Uterus (tissue), 4 donors: ENCODE results near the gene NOLC1. TPM values are rescaled to one million over a fixed set of nuclear protein-coding genes. Genes with fewer than 3 reads are reported as not detected.
A peak's percentile ranks its signal among the peaks of the same experiment; 100 is the strongest.

ENCODE experiments used
- DNase-seq, 2 donors: peaks; one replicate each; pipeline ENCODE4 v3.0.0-alpha.2; 2019 to 2020
- H3K27ac ChIP-seq, 2 donors: fragments of 200-600 bp; sonication (generic); 1 replicate in 1 of 2; 2 replicates in 1 of 2; pipeline ENCODE4 v1.5.1; 2016 to 2018
- H3K27me3 ChIP-seq, 2 donors: fragments of 200-600 bp; sonication (generic); one replicate each; pipeline ENCODE4 v1.5.1; 2018 to 2019; ENCODE audit warnings: control low read depth in 1 of 2
- H3K36me3 ChIP-seq, 2 donors: fragments of 200-600 bp; sonication (generic); one replicate each; pipeline ENCODE4 v1.5.1; 2019; ENCODE audit warnings: control low read depth in 1 of 2
- H3K4me1 ChIP-seq, 2 donors: fragments of 200-600 bp; sonication (generic); one replicate each; pipeline ENCODE4 v1.5.1; 2018 to 2019; ENCODE audit warnings: control low read depth in 1 of 2
- H3K4me3 ChIP-seq, 2 donors: fragments of 200-600 bp; sonication (generic); 1 replicate in 1 of 2; 2 replicates in 1 of 2; pipeline ENCODE4 v1.5.1; 2018 to 2019; ENCODE audit warnings: mild to moderate bottlenecking in 1 of 2
- H3K9me3 ChIP-seq, 2 donors: fragments of 200-600 bp; sonication (generic); one replicate each; pipeline ENCODE4 v1.5.1; 2019; ENCODE audit warnings: control low read depth in 1 of 2
- POLR2A ChIP-seq, 2 donors: fragments of 450-650 bp; IDR thresholded peaks; one replicate each; pipeline ENCODE4 v1.6.1; 2016; ENCODE audit warnings: antibody characterized with exemption in 2 of 2, mild to moderate bottlenecking in 1 of 2, moderate library complexity in 1 of 2
- intact Hi-C: fragments of 100-400 bp; cut with DNase I; formaldehyde crosslinking; loops from one replicate; pipeline ENCODE4 v1.15.1; 2023; ENCODE audit warnings: low total_unique reads
- total RNA-seq, 4 donors: library from RNA; depleted of rRNA in 3 of 4; stranded (reverse); fragments of >200 nt in 3 of 4; gene quantifications; one replicate each; pipeline versions ENCODE4 v1.1.0 to v1.2.4, GENCODE V29; 2014 to 2023
- TF ChIP-seq, protein P1 (sequence below), 4 experiments: fragments of 200-600 bp in 2 of 4; fragments of 450-650 bp in 2 of 4; sonication (generic) in 2 of 4; IDR thresholded peaks; one replicate each; pipeline ENCODE4 v1.5.1; 2016 to 2019; ENCODE audit warnings: antibody characterized with exemption in 4 of 4, mild to moderate bottlenecking in 2 of 4, moderate library complexity in 1 of 4
- donor health status: DM: yes; HTN: yes; CAD: no.

The NOLC1 gene
- total RNA-seq, 4 donors from 2014 or later = 15.4 to 54.0 (median 27.4) TPM

DNA sequence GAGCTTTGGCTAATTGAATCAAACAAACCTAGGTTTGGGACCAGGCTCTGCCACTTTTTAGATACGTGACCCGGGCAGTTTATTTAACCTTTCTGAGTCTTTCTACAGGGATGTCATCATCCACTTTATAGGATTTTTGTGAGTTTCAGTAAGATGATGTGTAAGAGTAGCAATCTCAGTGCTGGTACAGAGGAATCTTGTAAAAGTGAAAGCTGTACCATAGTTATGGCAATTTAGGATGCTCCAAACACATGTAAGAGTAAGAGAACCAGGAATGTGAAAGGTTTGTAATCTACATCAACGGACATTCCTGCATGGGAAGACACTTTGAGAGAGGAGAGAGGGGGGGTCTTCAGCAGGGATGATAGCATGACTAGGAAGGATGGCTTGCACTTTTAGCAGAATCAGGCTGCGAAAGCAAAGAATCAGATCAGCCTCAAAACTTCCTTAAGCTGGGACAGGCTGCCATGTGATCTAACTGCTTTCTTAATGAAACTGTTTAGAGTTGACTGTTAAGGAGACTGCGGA is 968 bp downstream of the NOLC1 start:
- peaks cover 0 to 2% of the 10 kb centered on the region in 2 donors for H3K36me3 ChIP-seq
- peak overlapping the region; percentile 89 for H3K27ac ChIP-seq

DNA sequence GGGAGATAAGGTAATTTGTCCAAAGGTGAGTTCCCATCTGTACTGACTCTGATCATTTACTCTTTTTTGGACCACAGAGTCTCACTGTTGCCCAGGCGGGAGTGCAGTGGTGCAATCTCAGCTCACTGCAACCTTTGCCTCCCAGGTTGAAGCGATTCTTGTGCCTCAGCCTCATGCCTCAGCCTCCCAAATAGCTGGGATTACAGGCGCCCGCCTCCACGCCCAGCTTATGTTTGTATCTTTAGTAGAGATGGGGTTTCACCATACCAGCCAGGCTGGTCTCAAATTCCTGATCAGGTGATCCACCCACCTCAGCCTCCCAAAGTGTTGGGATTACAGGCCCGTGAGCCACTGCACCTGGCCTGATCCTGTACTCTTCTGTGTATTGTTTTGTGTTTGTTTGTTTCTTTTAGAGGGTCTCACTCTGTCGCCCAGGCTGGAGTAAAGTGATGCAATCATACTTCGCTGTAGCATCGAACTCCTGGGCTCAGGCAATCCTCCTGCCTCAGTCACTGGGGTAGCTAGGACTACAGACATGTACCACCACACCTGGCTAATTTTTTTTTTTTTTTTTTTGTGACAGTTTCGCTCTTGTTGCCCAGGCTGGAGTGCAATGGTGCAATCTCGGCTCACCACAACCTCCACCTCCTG is 2.4 kb downstream of the NOLC1 start:
- Histone ChIP-seq H3K4me1 (peaks cover 0 to 5% of the 10 kb centered on the region in 2 donors), H3K27me3 (no peaks in the 10 kb centered on the region), H3K9me3 (no peaks in the 10 kb centered on the region), H3K27ac (no peak overlapping the region), H3K4me3 (no peak overlapping the region), H3K36me3 (peaks cover 0 to 2% of the 10 kb centered on the region in 2 donors)
- TF ChIP-seq, protein P1, sequence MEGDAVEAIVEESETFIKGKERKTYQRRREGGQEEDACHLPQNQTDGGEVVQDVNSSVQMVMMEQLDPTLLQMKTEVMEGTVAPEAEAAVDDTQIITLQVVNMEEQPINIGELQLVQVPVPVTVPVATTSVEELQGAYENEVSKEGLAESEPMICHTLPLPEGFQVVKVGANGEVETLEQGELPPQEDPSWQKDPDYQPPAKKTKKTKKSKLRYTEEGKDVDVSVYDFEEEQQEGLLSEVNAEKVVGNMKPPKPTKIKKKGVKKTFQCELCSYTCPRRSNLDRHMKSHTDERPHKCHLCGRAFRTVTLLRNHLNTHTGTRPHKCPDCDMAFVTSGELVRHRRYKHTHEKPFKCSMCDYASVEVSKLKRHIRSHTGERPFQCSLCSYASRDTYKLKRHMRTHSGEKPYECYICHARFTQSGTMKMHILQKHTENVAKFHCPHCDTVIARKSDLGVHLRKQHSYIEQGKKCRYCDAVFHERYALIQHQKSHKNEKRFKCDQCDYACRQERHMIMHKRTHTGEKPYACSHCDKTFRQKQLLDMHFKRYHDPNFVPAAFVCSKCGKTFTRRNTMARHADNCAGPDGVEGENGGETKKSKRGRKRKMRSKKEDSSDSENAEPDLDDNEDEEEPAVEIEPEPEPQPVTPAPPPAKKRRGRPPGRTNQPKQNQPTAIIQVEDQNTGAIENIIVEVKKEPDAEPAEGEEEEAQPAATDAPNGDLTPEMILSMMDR (IDR thresholded peaks at IDR 0.05) = no peak
- TF ChIP-seq POLR2A (IDR thresholded peaks at IDR 0.05) = no peak
- DNase-seq = no peak
- intact Hi-C loops = no loop called here

More for the DNA sequence above, 968 bp downstream of the NOLC1 start:
- intact Hi-C loops = no loop called here
- no peaks in the 10 kb centered on the region for H3K9me3 ChIP-seq
- H3K4me3 ChIP-seq = peak overlapping the region; percentile 82 to 97
- H3K4me1 ChIP-seq = peaks cover 0 to 5% of the 10 kb centered on the region in 2 donors
- TF ChIP-seq, protein P1 (IDR thresholded peaks at IDR 0.05) = no peak
- TF ChIP-seq POLR2A (IDR thresholded peaks at IDR 0.05) = no peak
- H3K27me3 ChIP-seq = no peaks in the 10 kb centered on the region
- DNase-seq = no peak

- H3K27me3 ChIP-seq = no peaks in the 10 kb centered on the region
- no peaks in the 10 kb centered on the region for H3K9me3 ChIP-seq
- TF ChIP-seq, protein P1 (IDR thresholded peaks at IDR 0.05) = no peak
- TF ChIP-seq POLR2A (IDR thresholded peaks at IDR 0.05) = no peak
- peaks cover 0 to 2% of the 10 kb centered on the region in 2 donors for H3K36me3 ChIP-seq
- intact Hi-C loops = no loop called here
- DNase-seq = no peak
- peaks cover 0 to 5% of the 10 kb centered on the region in 2 donors for H3K4me1 ChIP-seq
- no peak overlapping the region for H3K4me3 ChIP-seq
- H3K27ac ChIP-seq = no peak overlapping the region
Measured at GRCh38 chr10:102157224-102157623, 5.0 kb downstream of the NOLC1 start.

GRCh38 chr10:102159051-102159597 is 6.9 kb downstream of the NOLC1 start:
- H3K27me3 ChIP-seq = no peaks in the 10 kb centered on the region
- H3K36me3 ChIP-seq = peaks cover 0 to 2% of the 10 kb centered on the region in 2 donors
- H3K27ac ChIP-seq = no peak overlapping the region
- H3K4me1 ChIP-seq = no peaks in the 10 kb centered on the region
- DNase-seq = no peak
- TF ChIP-seq, protein P1 (IDR thresholded peaks at IDR 0.05) = no peak
- TF ChIP-seq POLR2A (IDR thresholded peaks at IDR 0.05) = no peak
- H3K9me3 ChIP-seq = no peaks in the 10 kb centered on the region
- intact Hi-C loops = no loop called here
- no peak overlapping the region for H3K4me3 ChIP-seq

- no peak for TF ChIP-seq POLR2A (IDR thresholded peaks at IDR 0.05)
- TF ChIP-seq, protein P1 (IDR thresholded peaks at IDR 0.05) = no peak
- no peak for DNase-seq
- H3K36me3 ChIP-seq = peaks cover 0 to 2% of the 10 kb centered on the region in 2 donors
Measured at GRCh38 chr10:102159831-102160230, 7.6 kb downstream of the NOLC1 start.

More at GRCh38 chr10:102159831-102160230, 7.6 kb downstream of the NOLC1 start:
- Histone ChIP-seq H3K4me3 (no peak overlapping the region), H3K27ac (no peak overlapping the region), H3K9me3 (no peaks in the 10 kb centered on the region), H3K27me3 (no peaks in the 10 kb centered on the region), H3K4me1 (no peaks in the 10 kb centered on the region)
- intact Hi-C loops = no loop called here
